Gastrocnemius medialis (tissue), 4 donors: Measurements from ENCODE around the gene CPA5. TPM values are rescaled to one million over a fixed set of nuclear protein-coding genes. Genes with fewer than 3 reads are reported as not detected.

Experiments used
- ATAC-seq, 2 donors: fragments of 150-250 bp; one replicate each; pipeline ENCODE4 v1.9.1; 2016
- DNase-seq, 2 donors: peaks; one replicate each; pipeline ENCODE4 v3.0.0-alpha.2; 2019
- H3K27ac ChIP-seq, 4 donors: fragments of 200-600 bp; sonication (generic); 1 replicate in 1 of 4; 2 replicates in 3 of 4; pipeline ENCODE4 v1.5.1; 2016 to 2018; ENCODE audit warnings: mild to moderate bottlenecking in 2 of 4, moderate library complexity in 1 of 4
- H3K27me3 ChIP-seq, 3 donors: fragments of 200-600 bp; sonication (generic) in 2 of 3; 1 replicate in 1 of 3; 2 replicates in 2 of 3; pipeline versions ENCODE4 v1.5.1 to v1.6.0; 2016 to 2019; ENCODE audit warnings: mild to moderate bottlenecking in 1 of 3, moderate library complexity in 1 of 3
- H3K36me3 ChIP-seq, 2 donors: fragments of 200-600 bp; sonication (generic) in 1 of 2; one replicate each; pipeline ENCODE4 v1.5.1; 2017 to 2018
- H3K4me1 ChIP-seq, 2 donors: fragments of 200-600 bp; sonication (generic) in 1 of 2; one replicate each; pipeline ENCODE4 v1.5.1; 2016 to 2017; ENCODE audit warnings: mild to moderate bottlenecking in 2 of 2
- H3K4me3 ChIP-seq, 4 donors: fragments of 200-600 bp; sonication (generic) in 3 of 4; 1 replicate in 1 of 4; 2 replicates in 3 of 4; pipeline ENCODE4 v1.5.1; 2016 to 2019; ENCODE audit warnings: mild to moderate bottlenecking in 2 of 4
- H3K9me3 ChIP-seq, 3 donors: fragments of 200-600 bp; sonication (generic) in 2 of 3; 1 replicate in 1 of 3; 2 replicates in 2 of 3; pipeline ENCODE4 v1.5.1; 2016 to 2019
- POLR2A ChIP-seq, 2 donors: fragments of 450-650 bp; IDR thresholded peaks; one replicate each; pipeline ENCODE4 v1.6.1; 2017; ENCODE audit warnings: antibody characterized with exemption in 2 of 2, mild to moderate bottlenecking in 2 of 2, moderate library complexity in 2 of 2
- in situ Hi-C, 4 donors: fragments of 200-750 bp; cut with MboI; loops; one replicate each; pipeline versions ENCODE4 v1.15.0 to v1.8.0; 2017; ENCODE audit warnings: low sequenced_read_pairs in 4 of 4
- intact Hi-C: fragments of 100-400 bp; cut with DNase I; formaldehyde crosslinking; loops from one replicate; pipeline ENCODE4 v1.15.1; 2023; ENCODE audit warnings: low total_unique reads
- total RNA-seq, 4 donors: library from RNA; depleted of rRNA; stranded (reverse); fragments of >200 nt; gene quantifications; one replicate each; pipeline versions ENCODE4 v1.1.0 to v1.2.3, GENCODE V29; 2016
- TF ChIP-seq, protein P1 (sequence below), 5 experiments: fragments of 450-650 bp in 3 of 5; fragments of 200-600 bp in 2 of 5; sonication (generic) in 2 of 5; IDR thresholded peaks in 4 of 5; conservative IDR thresholded peaks in 1 of 5; 1 replicate in 4 of 5; 2 replicates in 1 of 5; pipeline ENCODE4 v1.5.1; 2016 to 2019; ENCODE audit warnings: antibody characterized with exemption in 5 of 5, mild to moderate bottlenecking in 3 of 5, moderate library complexity in 3 of 5

CPA5 gene
- total RNA-seq, 4 donors from 2014 or later, result not detected

GRCh38 chr7:130394421-130395195, 50.0 kb downstream of the CPA5 start:
- Histone ChIP-seq H3K27me3 (no peaks in the 10 kb centered on the region), H3K9me3 (no peaks in the 10 kb centered on the region), H3K27ac (no peak overlapping the region), H3K4me1 (no peaks in the 10 kb centered on the region), H3K4me3 (no peak overlapping the region), H3K36me3 (no peaks in the 10 kb centered on the region)
- DNase-seq, result no peak
- ATAC-seq, result no peak
- in situ Hi-C loops, result no loop called here
- intact Hi-C loops, result no loop called here
- TF ChIP-seq, protein P1, sequence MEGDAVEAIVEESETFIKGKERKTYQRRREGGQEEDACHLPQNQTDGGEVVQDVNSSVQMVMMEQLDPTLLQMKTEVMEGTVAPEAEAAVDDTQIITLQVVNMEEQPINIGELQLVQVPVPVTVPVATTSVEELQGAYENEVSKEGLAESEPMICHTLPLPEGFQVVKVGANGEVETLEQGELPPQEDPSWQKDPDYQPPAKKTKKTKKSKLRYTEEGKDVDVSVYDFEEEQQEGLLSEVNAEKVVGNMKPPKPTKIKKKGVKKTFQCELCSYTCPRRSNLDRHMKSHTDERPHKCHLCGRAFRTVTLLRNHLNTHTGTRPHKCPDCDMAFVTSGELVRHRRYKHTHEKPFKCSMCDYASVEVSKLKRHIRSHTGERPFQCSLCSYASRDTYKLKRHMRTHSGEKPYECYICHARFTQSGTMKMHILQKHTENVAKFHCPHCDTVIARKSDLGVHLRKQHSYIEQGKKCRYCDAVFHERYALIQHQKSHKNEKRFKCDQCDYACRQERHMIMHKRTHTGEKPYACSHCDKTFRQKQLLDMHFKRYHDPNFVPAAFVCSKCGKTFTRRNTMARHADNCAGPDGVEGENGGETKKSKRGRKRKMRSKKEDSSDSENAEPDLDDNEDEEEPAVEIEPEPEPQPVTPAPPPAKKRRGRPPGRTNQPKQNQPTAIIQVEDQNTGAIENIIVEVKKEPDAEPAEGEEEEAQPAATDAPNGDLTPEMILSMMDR (IDR thresholded peaks at IDR 0.05 in 4 of 5, conservative IDR thresholded peaks at IDR 0.05 in 1 of 5), result no peak
- no peak for TF ChIP-seq POLR2A (IDR thresholded peaks at IDR 0.05)

DNA sequence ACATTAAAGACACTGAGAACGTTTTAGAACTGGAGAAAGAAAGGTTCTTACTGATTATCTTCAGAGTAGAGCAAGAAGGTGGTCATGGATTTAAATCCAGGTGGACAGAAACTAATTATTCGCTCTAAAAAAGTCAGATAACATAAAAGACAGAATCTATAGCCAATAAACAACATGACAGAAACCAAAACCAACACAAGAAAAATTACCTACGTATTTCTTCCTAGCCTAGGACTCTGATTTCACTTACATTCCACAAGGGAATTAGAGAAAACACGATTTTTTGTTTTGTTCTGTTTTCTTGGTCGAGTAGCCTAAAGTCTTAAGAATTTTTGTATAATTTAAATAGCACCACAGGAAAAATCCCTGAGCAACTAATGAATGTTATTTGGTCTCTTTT, 50.8 kb downstream of the CPA5 start:
- intact Hi-C loops (no loop called here), in situ Hi-C loops (no loop called here)
- TF ChIP-seq, protein P1 (IDR thresholded peaks at IDR 0.05 in 4 of 5, conservative IDR thresholded peaks at IDR 0.05 in 1 of 5), result no peak
- DNase-seq, result no peak
- Histone ChIP-seq H3K4me1 (no peaks in the 10 kb centered on the region), H3K9me3 (no peaks in the 10 kb centered on the region), H3K4me3 (no peak overlapping the region), H3K27me3 (no peaks in the 10 kb centered on the region), H3K36me3 (no peaks in the 10 kb centered on the region), H3K27ac (no peak overlapping the region)
- ATAC-seq, result no peak

DNA sequence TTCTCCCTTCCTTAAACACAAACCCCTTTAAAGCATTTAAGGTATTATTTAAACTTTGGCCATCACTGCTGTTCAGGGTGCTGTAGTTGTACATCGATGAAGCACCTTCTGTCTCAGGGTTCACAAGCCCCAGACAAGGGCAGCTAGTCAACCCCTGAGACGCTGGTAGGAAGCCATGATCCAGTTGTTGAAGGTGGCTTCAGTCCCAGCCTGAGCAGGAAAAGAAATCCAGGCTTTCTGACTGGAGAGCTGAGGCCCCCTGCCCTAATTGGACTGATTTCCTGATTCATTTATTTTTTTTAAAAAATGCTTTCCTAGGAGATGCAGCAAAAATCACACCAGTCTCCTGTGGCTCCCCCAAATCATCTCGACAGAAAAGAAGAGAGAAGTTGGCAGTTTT, 51.5 kb downstream of the CPA5 start:
- in situ Hi-C loops (no loop called here), intact Hi-C loops (no loop called here)
- no peak for DNase-seq
- TF ChIP-seq, protein P1 (IDR thresholded peaks at IDR 0.05 in 4 of 5, conservative IDR thresholded peaks at IDR 0.05 in 1 of 5), result no peak
- TF ChIP-seq POLR2A (IDR thresholded peaks at IDR 0.05), result no peak
- no peak overlapping the region for H3K4me3 ChIP-seq
- ATAC-seq, result no peak
- H3K27me3 ChIP-seq, result no peaks in the 10 kb centered on the region
- H3K36me3 ChIP-seq, result no peaks in the 10 kb centered on the region
- H3K4me1 ChIP-seq, result no peaks in the 10 kb centered on the region
- H3K27ac ChIP-seq, result no peak overlapping the region
- no peaks in the 10 kb centered on the region for H3K9me3 ChIP-seq

- TF ChIP-seq, protein P1 (IDR thresholded peaks at IDR 0.05 in 4 of 5, conservative IDR thresholded peaks at IDR 0.05 in 1 of 5), result no peak
- TF ChIP-seq POLR2A (IDR thresholded peaks at IDR 0.05), result no peak
- H3K9me3 ChIP-seq, result no peaks in the 10 kb centered on the region
- no peak for DNase-seq
- H3K27me3 ChIP-seq, result no peaks in the 10 kb centered on the region
- no peak overlapping the region for H3K4me3 ChIP-seq
- in situ Hi-C loops (no loop called here), intact Hi-C loops (no loop called here)
- H3K27ac ChIP-seq, result no peak overlapping the region
- no peak for ATAC-seq
- H3K4me1 ChIP-seq, result no peaks in the 10 kb centered on the region
- no peaks in the 10 kb centered on the region for H3K36me3 ChIP-seq
Observed at GRCh38 chr7:130397051-130397757, 52.6 kb downstream of the CPA5 start.
